ENCODE measurements around the gene CYP4F12. TPM values are rescaled to one million over a fixed set of nuclear protein-coding genes. Genes with fewer than 3 reads are reported as not detected.

Gene CYP4F12
- total RNA-seq, 1 experiment from 2014 or later, result 3.8 TPM

DNA sequence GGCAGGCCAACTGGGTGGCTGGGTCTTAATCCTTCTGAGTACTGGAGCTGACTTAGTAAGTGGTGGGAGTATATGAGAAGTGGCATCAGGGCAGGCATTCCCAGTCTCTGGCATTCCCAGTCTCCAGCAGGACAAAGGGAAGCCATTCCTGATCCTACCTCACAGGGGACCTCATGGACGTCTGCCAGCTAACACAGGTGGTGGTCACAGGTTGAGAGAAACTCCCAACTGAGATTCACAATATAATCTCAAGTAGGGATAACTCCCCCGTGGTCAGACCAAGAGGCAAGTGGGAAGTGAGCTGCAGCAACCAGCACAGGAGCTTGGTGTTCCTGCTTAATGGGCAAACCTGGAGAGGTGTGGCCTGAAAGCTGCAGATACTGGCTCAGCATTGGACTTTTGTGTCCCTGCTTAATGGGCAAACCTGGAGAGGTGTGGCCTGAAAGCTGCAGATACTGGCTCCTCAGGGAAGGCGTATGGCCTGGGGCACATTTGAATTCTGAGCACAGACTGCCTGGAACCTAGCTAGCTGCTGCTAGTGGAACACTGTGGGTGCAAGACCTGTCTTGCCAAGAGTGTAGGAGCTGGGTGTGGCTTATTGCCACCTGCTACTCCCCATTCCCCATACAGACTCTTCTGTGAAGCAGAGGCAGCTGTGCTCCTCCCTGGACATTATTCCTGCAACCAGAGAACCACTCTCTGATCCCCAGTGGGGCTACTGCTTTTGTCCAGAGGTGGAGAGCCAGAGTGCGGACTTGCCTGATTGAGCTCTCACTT is 29.1 kb downstream of the CYP4F12 start:
- no peak overlapping the region for H3K27ac Mint-ChIP-seq (ENCODE audit: unreplicated experiment)
- H3K9me3 Mint-ChIP-seq (ENCODE audit: low read depth, unreplicated experiment), result no peaks in the 10 kb centered on the region
- H3K36me3 Mint-ChIP-seq (ENCODE audit: insufficient read depth, unreplicated experiment), result no peaks in the 10 kb centered on the region
- peak; percentile 17 for DNase-seq
- H3K27me3 Mint-ChIP-seq (ENCODE audit: unreplicated experiment), result no peaks in the 10 kb centered on the region
- TF ChIP-seq, protein P1, sequence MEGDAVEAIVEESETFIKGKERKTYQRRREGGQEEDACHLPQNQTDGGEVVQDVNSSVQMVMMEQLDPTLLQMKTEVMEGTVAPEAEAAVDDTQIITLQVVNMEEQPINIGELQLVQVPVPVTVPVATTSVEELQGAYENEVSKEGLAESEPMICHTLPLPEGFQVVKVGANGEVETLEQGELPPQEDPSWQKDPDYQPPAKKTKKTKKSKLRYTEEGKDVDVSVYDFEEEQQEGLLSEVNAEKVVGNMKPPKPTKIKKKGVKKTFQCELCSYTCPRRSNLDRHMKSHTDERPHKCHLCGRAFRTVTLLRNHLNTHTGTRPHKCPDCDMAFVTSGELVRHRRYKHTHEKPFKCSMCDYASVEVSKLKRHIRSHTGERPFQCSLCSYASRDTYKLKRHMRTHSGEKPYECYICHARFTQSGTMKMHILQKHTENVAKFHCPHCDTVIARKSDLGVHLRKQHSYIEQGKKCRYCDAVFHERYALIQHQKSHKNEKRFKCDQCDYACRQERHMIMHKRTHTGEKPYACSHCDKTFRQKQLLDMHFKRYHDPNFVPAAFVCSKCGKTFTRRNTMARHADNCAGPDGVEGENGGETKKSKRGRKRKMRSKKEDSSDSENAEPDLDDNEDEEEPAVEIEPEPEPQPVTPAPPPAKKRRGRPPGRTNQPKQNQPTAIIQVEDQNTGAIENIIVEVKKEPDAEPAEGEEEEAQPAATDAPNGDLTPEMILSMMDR (IDR thresholded peaks at IDR 0.05; ENCODE audit: unreplicated experiment), result no peak
- H3K4me1 Mint-ChIP-seq (ENCODE audit: low read depth, unreplicated experiment), result no peaks in the 10 kb centered on the region
- H3K4me3 Mint-ChIP-seq (ENCODE audit: low read depth, unreplicated experiment), result no peak overlapping the region
- CTCF ChIA-PET, result interaction anchor here (0.5 to 1.3 kb wide), 3 partner anchors 19 to 72 kb away, joined by 3 read pairs; partner anchors contain the start of gene CYP4F3
- no TSS peak for BruUV-seq (replicated peaks)
- intact Hi-C loops (cut with micrococcal nuclease; ENCODE audit: unreplicated experiment), result no loop called here

DNA sequence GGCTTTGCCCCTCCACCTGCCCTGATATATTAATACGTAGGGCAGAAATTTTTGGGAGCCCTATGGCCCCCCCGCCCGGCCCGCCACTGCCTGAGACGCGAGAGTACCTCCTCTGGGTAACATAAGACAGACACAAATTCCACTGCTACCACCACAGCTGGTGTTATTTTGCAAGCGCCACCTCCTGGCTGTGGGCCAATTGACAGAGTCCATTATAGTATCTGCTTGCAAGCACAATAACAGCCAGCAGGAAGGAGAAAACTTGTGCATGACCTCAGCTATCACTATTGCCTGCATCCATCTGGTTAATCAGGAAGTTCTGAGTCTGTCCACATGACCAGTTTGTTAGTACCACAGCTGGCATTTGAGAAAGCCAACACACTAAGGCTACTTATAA is 29.6 kb downstream of the CYP4F12 start:
- DNase-seq, result peak; percentile 73
- Mint-ChIP-seq H3K27ac (ENCODE audit: unreplicated experiment) (no peak overlapping the region), H3K36me3 (ENCODE audit: insufficient read depth, unreplicated experiment) (no peaks in the 10 kb centered on the region), H3K4me1 (ENCODE audit: low read depth, unreplicated experiment) (no peaks in the 10 kb centered on the region), H3K4me3 (ENCODE audit: low read depth, unreplicated experiment) (no peak overlapping the region), H3K27me3 (ENCODE audit: unreplicated experiment) (no peaks in the 10 kb centered on the region), H3K9me3 (ENCODE audit: low read depth, unreplicated experiment) (no peaks in the 10 kb centered on the region)
- BruUV-seq (replicated peaks), result no TSS peak
- CTCF ChIA-PET, result interaction anchor here (0.6 to 1.3 kb wide), 4 partner anchors 20 to 904 kb away, joined by 3 to 6 read pairs (median 4); partner anchors contain the start of gene CYP4F3
- TF ChIP-seq, protein P1 (IDR thresholded peaks at IDR 0.05; ENCODE audit: unreplicated experiment), result no peak
- intact Hi-C loops (cut with micrococcal nuclease; ENCODE audit: unreplicated experiment), result no loop called here

DNA sequence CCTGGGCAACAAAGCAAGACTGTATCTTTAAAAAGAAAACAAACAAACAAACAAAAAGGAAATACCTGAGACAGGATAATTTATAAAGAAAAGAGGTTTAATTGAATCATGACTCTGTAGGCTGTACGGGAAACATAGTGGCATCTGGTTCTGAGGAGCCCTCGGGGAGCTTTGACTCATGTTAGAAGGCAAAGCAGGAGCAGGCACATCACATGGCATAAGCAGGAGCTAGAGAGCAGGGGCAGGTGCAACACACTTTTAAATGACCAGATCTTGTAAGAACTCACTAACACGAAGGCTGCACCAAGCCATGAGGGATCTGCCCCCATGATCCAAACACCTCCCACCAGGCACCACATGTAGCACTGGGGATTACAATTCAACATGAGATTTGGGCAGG is 41.8 kb downstream of the CYP4F12 start:
- Mint-ChIP-seq H3K4me1 (ENCODE audit: low read depth, unreplicated experiment) (no peaks in the 10 kb centered on the region), H3K36me3 (ENCODE audit: insufficient read depth, unreplicated experiment) (no peaks in the 10 kb centered on the region), H3K4me3 (ENCODE audit: low read depth, unreplicated experiment) (no peak overlapping the region), H3K27me3 (ENCODE audit: unreplicated experiment) (peaks cover 25% of the 10 kb centered on the region), H3K27ac (ENCODE audit: unreplicated experiment) (no peak overlapping the region), H3K9me3 (ENCODE audit: low read depth, unreplicated experiment) (peaks cover 2% of the 10 kb centered on the region)
- no TSS peak for BruUV-seq (replicated peaks)
- DNase-seq, result no peak
- CTCF ChIA-PET, result no interaction called here
- TF ChIP-seq, protein P1 (IDR thresholded peaks at IDR 0.05; ENCODE audit: unreplicated experiment), result no peak
- intact Hi-C loops (cut with micrococcal nuclease; ENCODE audit: unreplicated experiment), result no loop called here

DNA sequence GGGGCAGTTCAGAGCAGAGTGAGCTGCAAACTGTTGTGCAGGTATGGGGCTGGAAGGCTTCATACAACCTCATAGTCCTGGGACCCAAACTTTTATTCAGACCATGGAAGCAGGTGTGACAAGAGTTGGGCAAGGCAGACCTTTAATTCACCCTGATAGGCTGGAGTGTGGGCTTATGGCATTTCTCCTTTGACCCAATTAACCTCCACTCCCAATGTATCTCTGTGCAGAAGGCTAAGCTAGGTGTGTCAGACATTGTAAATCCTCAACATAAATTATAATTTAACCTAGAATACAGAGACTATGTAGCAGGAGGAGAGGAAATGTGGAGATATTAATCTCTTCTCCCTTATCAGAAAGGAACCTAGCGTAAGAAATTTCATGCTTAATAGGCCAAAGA is 42.8 kb downstream of the CYP4F12 start:
- BruUV-seq (replicated peaks), result no TSS peak
- DNase-seq, result no peak
- intact Hi-C loops (cut with micrococcal nuclease; ENCODE audit: unreplicated experiment), result no loop called here
- no peaks in the 10 kb centered on the region for H3K36me3 Mint-ChIP-seq (ENCODE audit: insufficient read depth, unreplicated experiment)
- TF ChIP-seq, protein P1 (IDR thresholded peaks at IDR 0.05; ENCODE audit: unreplicated experiment), result no peak
- H3K27me3 Mint-ChIP-seq (ENCODE audit: unreplicated experiment), result peaks cover 34% of the 10 kb centered on the region
- H3K27ac Mint-ChIP-seq (ENCODE audit: unreplicated experiment), result no peak overlapping the region
- no peaks in the 10 kb centered on the region for H3K4me1 Mint-ChIP-seq (ENCODE audit: low read depth, unreplicated experiment)
- no peak overlapping the region for H3K4me3 Mint-ChIP-seq (ENCODE audit: low read depth, unreplicated experiment)
- CTCF ChIA-PET, result no interaction called here
- peaks cover 2% of the 10 kb centered on the region for H3K9me3 Mint-ChIP-seq (ENCODE audit: low read depth, unreplicated experiment)

Data from Calu3 (cell line).